K562 treated with DMSO at 1 percent for 24 hours (cell line): ENCODE data around the gene CAMTA2. TPM values are rescaled to one million over a fixed set of nuclear protein-coding genes. Genes with fewer than 3 reads are reported as not detected.

Source experiments
- total RNA-seq: library from RNA; unstranded; fragments of 300-600 nt; gene quantifications from 2 replicates; pipeline ENCODE4 v1.2.3, GENCODE V29; 2022; ENCODE audit warnings: low read depth; ENCODE audit not compliant: insufficient read depth

The CAMTA2 gene, protein sequence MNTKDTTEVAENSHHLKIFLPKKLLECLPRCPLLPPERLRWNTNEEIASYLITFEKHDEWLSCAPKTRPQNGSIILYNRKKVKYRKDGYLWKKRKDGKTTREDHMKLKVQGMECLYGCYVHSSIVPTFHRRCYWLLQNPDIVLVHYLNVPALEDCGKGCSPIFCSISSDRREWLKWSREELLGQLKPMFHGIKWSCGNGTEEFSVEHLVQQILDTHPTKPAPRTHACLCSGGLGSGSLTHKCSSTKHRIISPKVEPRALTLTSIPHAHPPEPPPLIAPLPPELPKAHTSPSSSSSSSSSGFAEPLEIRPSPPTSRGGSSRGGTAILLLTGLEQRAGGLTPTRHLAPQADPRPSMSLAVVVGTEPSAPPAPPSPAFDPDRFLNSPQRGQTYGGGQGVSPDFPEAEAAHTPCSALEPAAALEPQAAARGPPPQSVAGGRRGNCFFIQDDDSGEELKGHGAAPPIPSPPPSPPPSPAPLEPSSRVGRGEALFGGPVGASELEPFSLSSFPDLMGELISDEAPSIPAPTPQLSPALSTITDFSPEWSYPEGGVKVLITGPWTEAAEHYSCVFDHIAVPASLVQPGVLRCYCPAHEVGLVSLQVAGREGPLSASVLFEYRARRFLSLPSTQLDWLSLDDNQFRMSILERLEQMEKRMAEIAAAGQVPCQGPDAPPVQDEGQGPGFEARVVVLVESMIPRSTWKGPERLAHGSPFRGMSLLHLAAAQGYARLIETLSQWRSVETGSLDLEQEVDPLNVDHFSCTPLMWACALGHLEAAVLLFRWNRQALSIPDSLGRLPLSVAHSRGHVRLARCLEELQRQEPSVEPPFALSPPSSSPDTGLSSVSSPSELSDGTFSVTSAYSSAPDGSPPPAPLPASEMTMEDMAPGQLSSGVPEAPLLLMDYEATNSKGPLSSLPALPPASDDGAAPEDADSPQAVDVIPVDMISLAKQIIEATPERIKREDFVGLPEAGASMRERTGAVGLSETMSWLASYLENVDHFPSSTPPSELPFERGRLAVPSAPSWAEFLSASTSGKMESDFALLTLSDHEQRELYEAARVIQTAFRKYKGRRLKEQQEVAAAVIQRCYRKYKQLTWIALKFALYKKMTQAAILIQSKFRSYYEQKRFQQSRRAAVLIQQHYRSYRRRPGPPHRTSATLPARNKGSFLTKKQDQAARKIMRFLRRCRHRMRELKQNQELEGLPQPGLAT
- 23.3 and 26.0 TPM in 2 replicates for total RNA-seq

DNA sequence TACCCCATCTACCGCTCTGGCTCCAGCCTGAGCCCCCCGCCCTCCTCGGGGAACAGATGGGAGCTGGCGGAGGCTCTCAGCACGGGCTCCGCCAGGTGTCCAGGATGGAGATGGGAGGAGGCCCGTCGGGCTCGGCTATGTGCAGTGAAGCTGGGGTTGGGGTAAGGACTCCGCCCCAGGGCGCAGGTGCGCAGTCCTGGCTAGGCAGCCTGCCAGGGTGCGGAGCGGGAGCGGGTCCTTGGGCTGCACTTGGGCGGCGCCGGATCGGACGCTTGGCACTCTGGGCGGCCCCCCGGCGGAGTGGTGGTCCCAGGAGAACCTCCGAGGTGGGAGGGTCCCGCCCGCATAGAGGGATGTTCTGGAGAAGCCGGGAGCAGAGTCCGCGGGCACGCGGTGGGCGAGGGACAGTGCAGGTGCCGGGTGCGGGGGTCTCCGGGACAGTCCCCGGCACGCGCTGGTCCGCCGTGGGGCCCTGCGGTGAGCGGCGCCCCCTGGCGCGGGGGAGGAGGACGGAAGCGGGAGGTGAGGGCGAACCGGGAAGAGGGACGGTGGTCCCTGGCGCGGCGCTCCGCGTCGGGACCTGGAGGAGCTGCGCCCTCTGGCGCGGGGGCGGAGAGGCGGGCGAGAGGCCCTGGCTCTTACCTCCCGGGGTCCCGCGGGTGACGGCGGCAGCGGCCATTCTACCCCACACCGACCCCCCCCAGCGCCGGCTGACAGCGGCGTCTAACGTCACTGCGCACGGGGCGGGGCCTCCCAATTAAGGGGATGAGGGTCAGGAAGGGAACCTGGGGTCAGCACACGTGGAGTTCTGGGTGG lies at the start of gene CAMTA2:
Gene CAMTA2, minus strand, starts transcription at position 725 of the 816 bp plus-strand sequence. CDS start 1,453 bp downstream, outside the sequence.

DNA sequence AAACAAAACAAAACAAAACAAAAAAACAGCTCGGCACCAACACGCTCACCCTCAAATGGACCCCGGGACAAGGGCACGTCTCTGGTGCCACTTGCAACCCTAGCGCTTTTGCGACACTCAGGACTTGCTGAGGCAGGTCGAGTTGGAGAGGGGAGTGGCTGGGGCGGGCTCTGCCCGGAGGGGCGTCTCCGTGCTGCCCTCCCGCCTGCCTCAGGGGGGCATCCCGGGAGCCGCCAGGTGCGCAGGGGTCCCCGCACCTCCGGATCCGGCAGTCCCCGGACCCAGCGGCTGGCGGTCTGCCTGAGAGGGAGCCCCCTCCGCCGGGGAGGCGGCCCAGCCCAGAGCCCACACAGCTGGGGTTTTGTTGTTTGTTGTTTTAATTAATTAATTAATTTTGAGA lies 47.8 kb upstream of the CAMTA2 start, which contains the start of gene SLC52A1:
Gene SLC52A1, minus strand, starts transcription at position 112 of the 400 bp plus-strand sequence. CDS start 820 bp downstream, outside the sequence.

DNA sequence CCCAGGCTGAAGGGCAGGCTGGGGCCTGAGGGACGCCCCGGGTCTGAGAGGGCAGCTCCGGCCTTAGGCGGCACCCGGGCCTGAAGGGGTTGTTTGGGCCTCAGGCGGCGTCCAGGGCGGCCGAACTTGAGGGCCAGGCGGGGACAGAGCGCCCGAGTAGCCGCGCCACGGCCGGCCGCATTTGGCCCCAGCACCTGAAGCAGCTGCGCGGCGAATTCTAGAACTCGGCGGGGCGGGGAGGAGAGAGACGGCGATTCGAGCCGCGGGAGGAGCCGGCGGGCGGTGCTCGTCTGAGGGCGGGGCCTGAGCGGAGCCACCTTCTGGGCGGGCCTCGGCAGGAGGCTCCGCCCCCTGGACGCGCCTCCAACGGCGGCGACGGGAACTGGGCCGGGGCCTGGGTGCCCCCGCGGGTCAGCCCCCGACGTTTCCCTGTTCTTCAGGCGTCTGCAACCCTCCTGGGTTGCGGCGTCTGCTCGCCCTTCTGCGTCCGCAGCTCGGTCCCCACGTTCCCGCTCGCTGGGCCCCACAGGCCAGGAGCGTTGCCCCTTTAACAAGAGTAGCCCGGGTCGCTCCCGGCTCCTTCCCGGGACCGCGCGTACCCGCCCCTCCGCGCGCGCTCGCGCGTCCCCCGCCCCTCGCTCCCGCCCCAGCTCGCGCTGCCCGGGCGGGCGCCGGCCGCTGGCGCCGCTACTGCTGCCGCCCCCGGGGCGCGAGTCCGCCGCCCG lies 10.0 kb upstream of the CAMTA2 start, which contains the start of the genes INCA1 and KIF1C:
Gene INCA1, minus strand, starts transcription at position 221 of the 725 bp plus-strand sequence. CDS start 3,085 bp downstream, outside the sequence.
Gene KIF1C, plus strand, starts transcription at position 649 of the 725 bp plus-strand sequence. CDS start 2,297 bp downstream, outside the sequence.

DNA sequence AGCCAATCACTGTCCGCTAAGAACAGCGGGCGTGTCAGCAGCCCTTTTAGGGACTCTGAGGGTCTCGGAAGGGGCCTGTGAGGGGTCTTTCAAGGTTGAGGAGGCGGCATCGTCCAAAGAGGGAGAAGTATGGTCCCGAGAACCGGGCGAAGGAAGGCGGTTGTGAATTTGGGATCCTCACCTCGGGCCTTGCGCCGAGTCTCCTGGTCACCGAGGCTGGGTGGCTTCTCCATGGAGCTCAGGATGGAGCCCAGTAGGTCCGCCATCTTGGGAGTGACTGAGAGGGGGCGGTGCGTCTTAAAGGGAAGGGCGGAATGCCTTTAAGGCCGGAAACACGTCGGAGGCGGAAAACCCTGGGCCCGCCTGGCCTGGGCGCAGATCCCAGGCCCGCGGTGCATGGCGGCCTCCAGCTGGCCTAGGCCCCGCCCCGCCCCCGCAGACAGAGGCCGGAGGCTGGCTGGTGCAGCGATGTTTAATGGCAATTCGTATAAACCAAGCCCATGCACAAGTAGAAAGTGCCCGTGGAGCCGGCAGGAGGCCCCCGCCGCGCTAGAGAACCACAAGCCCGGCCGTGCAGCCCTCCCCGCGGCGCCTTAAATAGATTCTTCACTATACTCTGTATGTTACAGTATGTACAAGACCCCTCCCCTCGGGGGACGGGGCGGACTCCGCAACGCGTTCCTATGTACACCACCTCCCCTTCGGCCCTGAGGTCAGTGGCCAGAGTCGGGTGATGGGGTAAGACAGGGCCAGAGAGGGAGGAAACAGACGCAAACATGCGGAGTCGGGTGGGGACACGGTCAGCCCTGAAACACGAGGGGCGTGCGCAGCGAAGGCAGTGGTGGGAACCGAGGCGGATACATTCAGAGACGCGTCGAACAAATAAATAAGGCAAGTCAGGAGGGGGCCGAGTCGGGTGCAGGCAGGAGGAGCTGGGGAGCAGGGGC lies 19.7 kb downstream of the CAMTA2 start, which contains the start of gene SPAG7:
Gene SPAG7, minus strand, starts transcription at position 279 of the 947 bp plus-strand sequence. Its CDS starts 13 bp downstream, at position 266.

DNA sequence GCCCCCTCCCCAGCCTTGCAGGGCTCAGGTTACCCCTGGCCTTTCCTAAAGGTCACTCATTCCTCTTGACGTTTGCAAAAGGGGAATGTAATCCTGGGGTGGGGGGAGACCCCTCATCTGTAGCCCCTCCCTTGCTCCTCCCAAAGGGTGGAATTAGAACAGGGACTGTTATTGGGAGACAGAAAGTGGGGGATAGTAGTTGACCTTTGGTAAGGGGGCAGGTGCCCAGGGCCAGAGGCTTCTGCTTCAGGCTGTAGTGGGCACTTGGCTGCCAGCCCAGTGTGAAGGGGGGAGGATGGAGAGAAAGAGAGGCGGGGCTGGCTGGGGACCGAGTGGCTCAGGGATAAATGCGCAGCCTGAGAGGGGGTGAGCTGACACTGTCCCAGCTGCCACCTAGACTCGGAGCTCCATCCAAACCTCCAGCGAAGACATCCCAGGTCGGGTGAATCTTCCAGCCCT lies 36.7 kb downstream of the CAMTA2 start, which contains the start of gene ENO3:
Gene ENO3, plus strand, starts transcription at position 374 of the 459 bp plus-strand sequence. CDS start 711 bp downstream, outside the sequence.

DNA sequence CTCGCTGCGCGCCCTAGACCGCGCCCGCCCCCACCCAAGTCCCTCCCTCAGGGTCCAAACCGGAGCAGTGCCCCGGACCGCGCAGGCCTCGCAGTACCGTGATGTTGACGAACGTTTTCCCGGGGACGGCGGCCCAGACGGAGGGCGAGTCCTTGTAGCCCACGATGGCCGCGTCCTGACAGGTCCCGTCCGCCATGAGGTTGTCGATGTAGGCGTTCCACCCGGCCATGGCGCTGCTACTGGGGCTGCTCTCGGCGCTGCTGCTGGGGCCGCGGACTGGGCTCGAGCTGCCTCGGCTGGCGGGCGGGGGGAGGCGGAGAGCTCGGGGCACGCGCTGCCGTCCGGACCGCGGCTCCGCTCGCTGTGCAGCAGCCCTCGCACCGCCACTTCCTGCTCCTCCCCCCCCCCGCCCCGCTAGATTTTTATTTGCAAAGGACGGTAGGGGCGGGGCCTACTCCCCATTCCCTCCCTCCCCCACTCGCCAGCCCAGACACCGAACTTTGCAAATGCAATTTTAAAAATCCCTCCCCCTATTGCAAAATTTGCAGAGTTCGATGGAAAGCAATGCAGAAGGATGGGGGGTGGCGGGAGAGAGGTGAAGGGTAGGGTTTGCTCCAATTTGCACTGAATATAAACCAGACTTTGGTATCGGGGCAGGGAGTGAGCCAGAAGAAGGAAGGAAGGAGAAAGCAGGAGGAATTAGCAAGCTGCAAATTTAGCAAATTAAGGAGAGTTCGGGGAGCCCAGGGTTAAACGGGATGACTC lies 39.1 kb downstream of the CAMTA2 start, which contains the start of gene PFN1:
Gene PFN1, minus strand, starts transcription at position 365 of the 765 bp plus-strand sequence. Its CDS starts 136 bp downstream, at position 229.

DNA sequence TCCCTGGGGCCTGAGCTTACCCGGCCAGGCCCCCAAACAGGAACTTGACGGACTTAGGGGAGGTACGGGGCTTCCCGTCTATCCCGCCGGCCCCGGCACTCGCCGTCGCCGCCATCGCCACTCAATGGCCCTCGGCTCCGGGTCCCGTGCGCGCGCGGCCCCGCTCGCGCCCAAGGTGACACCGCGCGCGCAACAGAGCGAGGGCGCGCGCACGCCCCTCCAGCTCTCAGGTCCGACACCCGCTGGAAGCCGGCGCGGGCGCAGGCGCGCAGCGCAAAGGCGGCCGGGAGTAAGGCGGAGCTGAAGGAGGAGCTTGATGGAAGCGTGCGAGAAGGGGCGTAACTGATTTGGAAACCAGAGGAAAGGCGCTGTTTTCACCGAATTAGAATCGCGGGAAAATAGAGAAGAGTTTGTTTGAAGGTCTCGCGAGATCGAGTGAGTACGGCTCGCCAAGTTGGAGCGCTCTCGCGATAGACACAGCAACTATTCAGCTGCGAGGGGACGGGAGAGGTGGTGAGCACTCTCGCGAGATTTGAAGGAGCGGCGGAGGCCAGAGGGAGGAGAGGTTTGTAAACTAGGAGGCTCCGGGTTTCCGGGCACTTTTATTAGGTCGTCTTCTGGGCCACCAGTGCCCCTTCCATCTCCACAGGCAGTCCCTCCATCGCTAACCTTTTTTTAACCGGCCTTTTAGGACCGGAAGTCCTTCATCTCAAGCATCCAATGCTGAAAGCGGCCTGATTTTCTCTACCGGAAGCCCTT lies 47.5 kb downstream of the CAMTA2 start, which contains the start of the genes RNF167 and SLC25A11:
Gene RNF167, plus strand, starts transcription at position 473 of the 759 bp plus-strand sequence. CDS start 642 bp downstream, outside the sequence.
Gene SLC25A11, minus strand, starts transcription at position 251 of the 759 bp plus-strand sequence. Its CDS starts 136 bp downstream, at position 115.

DNA sequence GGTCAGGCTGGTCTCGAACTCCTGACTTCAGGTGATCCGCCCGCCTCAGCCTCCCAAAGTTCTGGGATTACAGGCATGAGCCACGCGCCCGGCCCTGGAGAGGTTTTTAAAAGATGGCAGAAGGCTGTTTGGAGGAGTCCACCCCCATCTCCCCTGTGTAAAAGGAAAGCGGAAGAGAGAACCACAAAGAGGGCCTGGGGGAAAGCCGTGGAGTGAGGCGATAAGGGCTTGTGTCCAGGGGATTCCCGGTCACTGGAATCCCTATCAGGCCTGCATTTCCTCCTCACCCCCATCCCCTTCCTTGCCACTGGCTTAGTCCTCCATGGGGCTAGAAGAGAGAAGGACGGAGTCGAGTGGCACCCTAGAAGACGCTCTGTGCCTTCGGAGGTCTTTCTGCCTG lies 55.5 kb downstream of the CAMTA2 start, which contains the start of gene GP1BA:
Gene GP1BA, plus strand, starts transcription at position 315 of the 400 bp plus-strand sequence. CDS start 328 bp downstream, outside the sequence.

Other genes with a start within 250 kb of the CAMTA2 start
- gene ZMYND15, start 247.8 kb downstream of the CAMTA2 start, total RNA-seq = not detected in 2 replicates
- 1.6 and 2.9 TPM in 2 replicates for gene CXCL16, start 247.7 kb downstream of the CAMTA2 start, total RNA-seq
- not detected in 2 replicates for gene TM4SF5, start 215.8 kb downstream of the CAMTA2 start, total RNA-seq
- gene VMO1, start 201.3 kb downstream of the CAMTA2 start, total RNA-seq = 1.9 TPM in 1 of 2 replicates, not detected in the other
- gene GLTPD2, start 198.7 kb downstream of the CAMTA2 start, total RNA-seq = 1.3 TPM in 1 of 2 replicates, not detected in the other
- 162 and 175 TPM in 2 replicates for gene PSMB6, start 191.5 kb downstream of the CAMTA2 start, total RNA-seq
- gene PLD2, start 180.5 kb downstream of the CAMTA2 start, total RNA-seq = 8.9 and 9.0 TPM in 2 replicates
- gene MINK1, start 154.3 kb downstream of the CAMTA2 start, total RNA-seq = 30.9 and 35.6 TPM in 2 replicates
- 0.17 and 0.43 TPM in 2 replicates for gene C17orf107, start 88.1 kb downstream of the CAMTA2 start, total RNA-seq
- gene CHRNE, start 84.6 kb downstream of the CAMTA2 start, total RNA-seq = 0.15 TPM in 1 of 2 replicates, not detected in the other
- 0.86 and 1.1 TPM in 2 replicates for gene GP1BA, start 55.4 kb downstream of the CAMTA2 start, total RNA-seq
- gene SLC25A11, start 47.6 kb downstream of the CAMTA2 start, total RNA-seq = 84.5 and 100 TPM in 2 replicates
- 46.4 and 53.2 TPM in 2 replicates for gene RNF167, start 47.4 kb downstream of the CAMTA2 start, total RNA-seq
- 624 and 626 TPM in 2 replicates for gene PFN1, start 39.1 kb downstream of the CAMTA2 start, total RNA-seq
- gene ENO3, start 36.6 kb downstream of the CAMTA2 start, total RNA-seq = 9.5 and 10.7 TPM in 2 replicates
- gene SPAG7, start 19.9 kb downstream of the CAMTA2 start, total RNA-seq = 41.3 and 42.4 TPM in 2 replicates
- gene INCA1, start 9.8 kb upstream of the CAMTA2 start, total RNA-seq = 0.35 TPM in 1 of 2 replicates, not detected in the other
- 15.5 and 16.9 TPM in 2 replicates for gene KIF1C, start 10.3 kb upstream of the CAMTA2 start, total RNA-seq
- gene SLC52A1, start 47.8 kb upstream of the CAMTA2 start, total RNA-seq = not detected in 2 replicates
- not detected in 2 replicates for gene ZFP3, start 90.8 kb upstream of the CAMTA2 start, total RNA-seq
- 3.7 and 7.2 TPM in 2 replicates for gene ZNF232, start 124.2 kb upstream of the CAMTA2 start, total RNA-seq
- gene USP6, start 128.4 kb upstream of the CAMTA2 start, total RNA-seq = not detected in 2 replicates
- gene ZNF594, start 204.2 kb upstream of the CAMTA2 start, total RNA-seq = 2.2 TPM in 2 replicates
- gene SCIMP, start 247.2 kb upstream of the CAMTA2 start, total RNA-seq = 0.44 TPM in 1 of 2 replicates, not detected in the other